CD14-positive monocyte (primary cell): ENCODE data around the gene NR3C1. TPM values are rescaled to one million over a fixed set of nuclear protein-coding genes. Genes with fewer than 3 reads are reported as not detected.

Experiments used
- DNase-seq, 3 donors: peaks; one replicate each; pipeline ENCODE4 v3.0.0-alpha.2; 2011 to 2022
- H2AFZ ChIP-seq: 2 replicates; pipeline ENCODE4 v1.6.0; 2012; ENCODE audit warnings: mild to moderate bottlenecking, low read depth, low read length, inconsistent platforms; ENCODE audit not compliant: insufficient read depth, poor library complexity, severe bottlenecking
- H3K27ac ChIP-seq, 2 donors: 1 replicate in 1 of 2; 2 replicates in 1 of 2; pipeline ENCODE4 v1.5.1; 2012 to 2013; ENCODE audit warnings: low read length in 2 of 2, control low read depth in 1 of 2, inconsistent platforms in 1 of 2, low read depth in 1 of 2, mild to moderate bottlenecking in 1 of 2
- H3K27me3 ChIP-seq, 2 donors: one replicate each; pipeline versions ENCODE4 v1.6.0 to v1.6.1; 2011 to 2013; ENCODE audit warnings: low read length in 2 of 2; ENCODE audit not compliant: control insufficient read depth in 2 of 2, insufficient read depth in 2 of 2
- H3K36me3 ChIP-seq, 2 donors: replicated peaks in 1 of 2; 1 replicate in 1 of 2; 2 replicates in 1 of 2; pipeline versions ENCODE4 v1.5.1 to v1.6.1; 2012 to 2013; ENCODE audit warnings: low read length in 2 of 2, control low read depth in 1 of 2, inconsistent platforms in 1 of 2, mild to moderate bottlenecking in 1 of 2; ENCODE audit not compliant: insufficient read depth in 2 of 2, control insufficient read depth in 1 of 2
- H3K4me1 ChIP-seq, 2 donors: 1 replicate in 1 of 2; 2 replicates in 1 of 2; pipeline versions ENCODE4 v1.5.1 to v1.6.1; 2012 to 2013; ENCODE audit warnings: low read length in 2 of 2, control low read depth in 1 of 2, inconsistent platforms in 1 of 2, mild to moderate bottlenecking in 1 of 2, moderate library complexity in 1 of 2; ENCODE audit not compliant: insufficient read depth in 2 of 2, control insufficient read depth in 1 of 2
- H3K4me2 ChIP-seq: replicated peaks from 2 replicates; pipeline ENCODE3; 2012; ENCODE audit warnings: low read length, moderate library complexity, mild to moderate bottlenecking; ENCODE audit not compliant: poor library complexity, severe bottlenecking; ENCODE audit errors: extremely low read depth
- H3K4me3 ChIP-seq, 3 experiments: fragments of 200-600 bp in 1 of 3; sonication (generic) in 1 of 3; replicated peaks in 1 of 3; 1 replicate in 2 of 3; 2 replicates in 1 of 3; pipeline ENCODE4 v1.5.1; 2011 to 2013; ENCODE audit warnings: low read length in 3 of 3, mild to moderate bottlenecking in 3 of 3, control low read depth in 2 of 3, low read depth in 2 of 3, inconsistent platforms in 1 of 3, moderate library complexity in 1 of 3
- H3K79me2 ChIP-seq: 2 replicates; pipeline ENCODE4 v1.6.0; 2012; ENCODE audit warnings: mild to moderate bottlenecking, control low read depth, inconsistent platforms, low read length, moderate library complexity; ENCODE audit not compliant: insufficient read depth
- H3K9ac ChIP-seq: 2 replicates; pipeline ENCODE4 v1.6.0; 2017; ENCODE audit warnings: low read length, mild to moderate bottlenecking; ENCODE audit not compliant: insufficient read depth, poor library complexity, severe bottlenecking
- H3K9me3 ChIP-seq, 2 donors: replicated peaks in 1 of 2; 1 replicate in 1 of 2; 2 replicates in 1 of 2; pipeline versions ENCODE4 v1.5.1 to v1.6.1; 2012 to 2013; ENCODE audit warnings: low read length in 2 of 2, control low read depth in 1 of 2; ENCODE audit not compliant: control insufficient read depth in 1 of 2, insufficient read depth in 1 of 2
- H4K20me1 ChIP-seq: 2 replicates; pipeline ENCODE4 v1.6.0; 2012; ENCODE audit warnings: mild to moderate bottlenecking, low read length, control low read depth, moderate library complexity; ENCODE audit not compliant: insufficient read depth
- H3K27ac Mint-ChIP-seq, 7 donors: one replicate each; pipeline ENCODE4 v1.8.0; 2020; ENCODE audit warnings: mild to moderate bottlenecking in 7 of 7, mixed read lengths in 7 of 7, moderate library complexity in 6 of 7, inconsistent platforms in 2 of 7
- H3K27me3 Mint-ChIP-seq, 3 donors: one replicate each; pipeline ENCODE4 v1.8.0; 2021 to 2022; ENCODE audit warnings: low read depth in 3 of 3, mild to moderate bottlenecking in 3 of 3, mixed read lengths in 3 of 3, moderate library complexity in 3 of 3, inconsistent platforms in 1 of 3
- H3K36me3 Mint-ChIP-seq, 2 donors: one replicate each; pipeline ENCODE4 v1.8.0; 2020; ENCODE audit warnings: mixed read lengths in 2 of 2, inconsistent platforms in 1 of 2, mild to moderate bottlenecking in 1 of 2
- H3K4me1 Mint-ChIP-seq: one replicate; pipeline ENCODE4 v1.8.0; 2020; ENCODE audit warnings: mild to moderate bottlenecking, mixed read lengths
- H3K4me3 Mint-ChIP-seq, 2 donors: one replicate each; pipeline ENCODE4 v1.8.0; 2020; ENCODE audit warnings: mild to moderate bottlenecking in 2 of 2, mixed read lengths in 2 of 2, moderate library complexity in 1 of 2
- H3K9me3 Mint-ChIP-seq, 7 donors: one replicate each; pipeline ENCODE4 v1.8.0; 2020 to 2022; ENCODE audit warnings: mixed read lengths in 7 of 7, mild to moderate bottlenecking in 6 of 7, moderate library complexity in 6 of 7, inconsistent platforms in 2 of 7
- WGBS: methylation state at CpG from one replicate; pipeline ENCODE4 v1.1.5; 2013; ENCODE audit warnings: missing lambda C conversion rate; ENCODE audit not compliant: insufficient coverage; 5-methylcytosine and 5-hydroxymethylcytosine counted together
- intact Hi-C, 2 donors: fragments of 100-400 bp; cut with micrococcal nuclease; formaldehyde crosslinking; loops; one replicate each; pipeline versions ENCODE4 v1.15.0 to v1.15.1; 2023
- polyA plus RNA-seq, 3 donors: library from polyadenylated mRNA; depleted of rRNA in 1 of 3; unstranded in 2 of 3; stranded (reverse) in 1 of 3; fragments of 300-500 nt in 2 of 3; fragments of >200 nt in 1 of 3; fragmentation: Illumina TruSeq in 2 of 3; gene quantifications; 1 replicate in 2 of 3; 2 replicates in 1 of 3; pipeline ENCODE4 v1.2.3, GENCODE V29; 2012 to 2021
- TF ChIP-seq, protein P1 (sequence below): fragments of 200-600 bp; IDR thresholded peaks from one replicate; pipeline ENCODE4 v1.8.0; 2022; ENCODE audit warnings: antibody characterized with exemption, mild to moderate bottlenecking

The NR3C1 gene
- polyA plus RNA-seq, 3 donors, result 25.4 to 82.8 (median 75.1) TPM

DNA sequence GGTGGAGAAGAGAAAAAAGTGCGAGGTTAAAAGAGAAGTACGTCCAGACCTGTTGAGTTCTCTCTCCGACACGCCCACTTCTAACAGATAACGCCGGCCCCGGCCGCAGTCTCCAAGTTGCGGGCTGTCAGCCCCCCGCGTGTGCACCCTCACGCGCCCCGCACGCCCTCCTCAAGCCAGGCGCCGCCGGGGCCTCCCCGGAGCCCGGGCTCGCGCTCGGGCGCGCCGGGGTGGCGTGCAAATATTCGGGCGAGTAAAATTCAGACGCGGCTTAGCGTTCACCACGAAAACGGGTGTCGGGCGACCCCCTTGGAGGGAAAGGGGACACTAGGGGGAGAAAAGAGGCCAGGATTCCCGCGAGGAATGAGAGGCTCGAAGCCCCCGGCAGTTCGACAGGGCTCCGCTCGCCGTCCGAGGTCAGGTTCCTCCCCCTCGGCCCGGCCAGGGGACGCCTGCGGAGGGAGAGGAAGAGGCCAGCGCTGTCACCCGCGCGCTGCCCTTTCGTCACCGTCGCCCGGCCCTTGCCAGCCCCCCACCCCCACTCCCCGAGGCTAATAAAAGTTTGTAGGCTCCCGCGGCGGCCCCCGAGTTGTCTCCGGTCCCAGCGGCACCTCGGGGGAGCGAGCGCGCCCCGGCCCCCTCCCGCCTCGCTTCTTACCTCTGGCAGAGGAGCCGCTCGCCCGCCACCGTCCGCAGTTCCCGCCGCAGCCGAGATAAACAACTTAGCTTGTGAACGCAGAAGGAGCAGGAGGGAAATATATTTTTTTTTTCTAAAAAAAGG is 743 bp downstream of the NR3C1 start:
- Histone ChIP-seq H3K4me2 (peak overlapping the region; percentile 98), H3K9ac (peak overlapping the region; percentile 97), H2AFZ (peak overlapping the region; percentile 58), H3K79me2 (peaks cover 56% of the 10 kb centered on the region), H3K27me3 (no peaks in the 10 kb centered on the region), H3K4me3 (peak overlapping the region; percentile 56 to 98 (median 88)), H3K36me3 (peaks cover 13 to 25% of the 10 kb centered on the region in 2 donors), H3K9me3 (no peaks in the 10 kb centered on the region), H3K27ac (peak overlapping the region; percentile 96 to 98), H4K20me1 (peaks cover 54% of the 10 kb centered on the region), H3K4me1 (peaks cover 31 to 57% of the 10 kb centered on the region in 2 donors)
- Mint-ChIP-seq H3K4me3 (peak overlapping the region; percentile 90), H3K9me3 (peaks cover 0 to 2% (median 0%) of the 10 kb centered on the region in 7 donors), H3K36me3 (peaks cover 23 to 28% of the 10 kb centered on the region in 2 donors), H3K27me3 (no peaks in the 10 kb centered on the region), H3K27ac (peak overlapping the region; percentile 85 to 98 (median 93)), H3K4me1 (peaks cover 43% of the 10 kb centered on the region)
- TF ChIP-seq, protein P1, sequence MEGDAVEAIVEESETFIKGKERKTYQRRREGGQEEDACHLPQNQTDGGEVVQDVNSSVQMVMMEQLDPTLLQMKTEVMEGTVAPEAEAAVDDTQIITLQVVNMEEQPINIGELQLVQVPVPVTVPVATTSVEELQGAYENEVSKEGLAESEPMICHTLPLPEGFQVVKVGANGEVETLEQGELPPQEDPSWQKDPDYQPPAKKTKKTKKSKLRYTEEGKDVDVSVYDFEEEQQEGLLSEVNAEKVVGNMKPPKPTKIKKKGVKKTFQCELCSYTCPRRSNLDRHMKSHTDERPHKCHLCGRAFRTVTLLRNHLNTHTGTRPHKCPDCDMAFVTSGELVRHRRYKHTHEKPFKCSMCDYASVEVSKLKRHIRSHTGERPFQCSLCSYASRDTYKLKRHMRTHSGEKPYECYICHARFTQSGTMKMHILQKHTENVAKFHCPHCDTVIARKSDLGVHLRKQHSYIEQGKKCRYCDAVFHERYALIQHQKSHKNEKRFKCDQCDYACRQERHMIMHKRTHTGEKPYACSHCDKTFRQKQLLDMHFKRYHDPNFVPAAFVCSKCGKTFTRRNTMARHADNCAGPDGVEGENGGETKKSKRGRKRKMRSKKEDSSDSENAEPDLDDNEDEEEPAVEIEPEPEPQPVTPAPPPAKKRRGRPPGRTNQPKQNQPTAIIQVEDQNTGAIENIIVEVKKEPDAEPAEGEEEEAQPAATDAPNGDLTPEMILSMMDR, result no peak
- 0% methylated on average over 38 of the region's 80 CpGs for WGBS
- peak; percentile 60 to 73 (median 64) for DNase-seq
- intact Hi-C loops, result loop anchor here (2.0 to 10.0 kb wide), 6 partner anchors 35 to 398 kb away; no protein-coding TSS in a partner anchor

DNA sequence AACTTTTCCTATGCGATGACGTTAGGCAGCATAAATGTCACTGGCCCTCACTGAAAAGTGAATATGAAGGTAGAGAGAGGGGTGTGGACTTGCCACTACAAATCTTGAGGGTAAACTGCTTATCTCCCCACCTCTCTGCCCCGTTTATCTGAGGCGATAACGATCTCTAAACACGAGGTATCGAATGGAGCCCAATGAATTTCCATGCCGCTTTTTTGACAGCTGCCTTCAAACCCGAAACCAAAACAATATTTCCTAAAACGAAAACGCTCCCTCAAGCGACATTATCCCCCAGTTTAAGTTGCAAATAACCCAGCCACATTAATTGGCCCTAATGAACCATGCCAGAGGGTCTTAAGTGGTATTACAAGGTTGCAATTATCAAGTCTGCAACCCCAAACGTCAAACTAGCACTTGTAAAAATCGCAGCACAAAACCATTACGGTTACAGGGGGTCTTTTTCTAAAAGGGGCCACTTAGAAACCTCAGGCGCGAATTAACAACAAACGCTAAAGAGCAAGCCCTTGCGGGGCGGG is 1.4 kb downstream of the NR3C1 start:
- intact Hi-C loops, result loop anchor here (2.0 to 10.0 kb wide), 6 partner anchors 35 to 397 kb away; no protein-coding TSS in a partner anchor
- Mint-ChIP-seq H3K36me3 (peaks cover 23 to 26% of the 10 kb centered on the region in 2 donors), H3K4me1 (peaks cover 50% of the 10 kb centered on the region), H3K27me3 (no peaks in the 10 kb centered on the region), H3K4me3 (peak overlapping the region; percentile 90), H3K27ac (peak overlapping the region; percentile 61 to 98 (median 85)), H3K9me3 (peaks cover 0 to 2% (median 0%) of the 10 kb centered on the region in 7 donors)
- no peaks in the 10 kb centered on the region for H3K27me3 ChIP-seq
- H3K4me2 ChIP-seq, result peak overlapping the region; percentile 98
- TF ChIP-seq, protein P1, result no peak
- H3K36me3 ChIP-seq, result peaks cover 13 to 25% of the 10 kb centered on the region in 2 donors
- peaks cover 63% of the 10 kb centered on the region for H3K79me2 ChIP-seq
- peak overlapping the region; percentile 96 to 98 for H3K27ac ChIP-seq
- H2AFZ ChIP-seq, result peak overlapping the region; percentile 58
- H3K9ac ChIP-seq, result peak overlapping the region; percentile 97
- no peaks in the 10 kb centered on the region for H3K9me3 ChIP-seq
- peaks cover 33 to 63% of the 10 kb centered on the region in 2 donors for H3K4me1 ChIP-seq
- H3K4me3 ChIP-seq, result peak overlapping the region; percentile 56 to 98 (median 88)
- no peak for DNase-seq
- WGBS, result 0% methylated on average over 9 of the region's 20 CpGs
- peaks cover 60% of the 10 kb centered on the region for H4K20me1 ChIP-seq
